ENCODE measurements around the gene PPP1R15B.

DNA sequence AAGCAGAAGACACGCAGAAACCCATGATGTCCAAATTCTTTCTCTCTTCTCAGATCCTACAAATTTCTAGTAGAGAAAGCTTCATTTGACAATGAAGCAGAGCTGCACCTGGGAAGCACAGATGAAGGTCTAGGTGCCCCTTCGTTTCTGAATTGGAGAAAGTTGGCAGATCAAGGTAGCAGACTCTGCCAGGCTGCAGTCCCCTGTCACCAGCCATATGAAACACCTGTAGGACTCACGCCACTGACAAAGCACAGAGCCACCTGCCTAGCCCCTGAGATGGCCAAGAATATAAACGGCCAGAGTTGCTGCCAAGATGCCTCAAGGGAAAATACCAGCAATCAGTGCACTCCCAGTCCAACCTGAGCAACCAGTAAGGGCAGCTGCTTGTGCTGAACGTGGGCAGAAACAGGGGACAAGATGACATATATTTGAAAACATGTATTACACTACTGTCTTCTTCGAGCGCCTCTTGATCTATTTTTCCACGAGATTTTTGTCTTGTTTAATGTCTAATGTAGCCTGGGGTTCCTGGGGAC is 31.3 kb downstream of the PPP1R15B start:
- TF ChIP-seq, protein P1, sequence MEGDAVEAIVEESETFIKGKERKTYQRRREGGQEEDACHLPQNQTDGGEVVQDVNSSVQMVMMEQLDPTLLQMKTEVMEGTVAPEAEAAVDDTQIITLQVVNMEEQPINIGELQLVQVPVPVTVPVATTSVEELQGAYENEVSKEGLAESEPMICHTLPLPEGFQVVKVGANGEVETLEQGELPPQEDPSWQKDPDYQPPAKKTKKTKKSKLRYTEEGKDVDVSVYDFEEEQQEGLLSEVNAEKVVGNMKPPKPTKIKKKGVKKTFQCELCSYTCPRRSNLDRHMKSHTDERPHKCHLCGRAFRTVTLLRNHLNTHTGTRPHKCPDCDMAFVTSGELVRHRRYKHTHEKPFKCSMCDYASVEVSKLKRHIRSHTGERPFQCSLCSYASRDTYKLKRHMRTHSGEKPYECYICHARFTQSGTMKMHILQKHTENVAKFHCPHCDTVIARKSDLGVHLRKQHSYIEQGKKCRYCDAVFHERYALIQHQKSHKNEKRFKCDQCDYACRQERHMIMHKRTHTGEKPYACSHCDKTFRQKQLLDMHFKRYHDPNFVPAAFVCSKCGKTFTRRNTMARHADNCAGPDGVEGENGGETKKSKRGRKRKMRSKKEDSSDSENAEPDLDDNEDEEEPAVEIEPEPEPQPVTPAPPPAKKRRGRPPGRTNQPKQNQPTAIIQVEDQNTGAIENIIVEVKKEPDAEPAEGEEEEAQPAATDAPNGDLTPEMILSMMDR (IDR thresholded peaks at IDR 0.05): no peak
- no peak for TF ChIP-seq POLR2AphosphoS5 (IDR thresholded peaks at IDR 0.05)

All from esophagus muscularis mucosa (tissue), 3 donors.